A549 (cell line): ENCODE results near the gene LAT. TPM values are rescaled to one million over a fixed set of nuclear protein-coding genes. Genes with fewer than 3 reads are reported as not detected.
"Not testable (repeated sequence)": the region's sequence is repeated elsewhere in the genome, so short reads cannot be mapped to it uniquely, and the experiment has no call there.

ENCODE experiments used
- ATAC-seq, 2 experiments: fragments of 200-7000 bp in 1 of 2; fragments of >200 bp in 1 of 2; cut with Nextera tagmentation in 1 of 2; cut with Tn5 transposase in 1 of 2; 3 replicates each; pipeline versions ENCODE4 v1.8.0 to v1.9.1; 2018 to 2020; ENCODE audit warnings: mild to moderate bottlenecking in 1 of 2, moderate library complexity in 1 of 2
- CTCF ChIA-PET: fragments of 300-600 bp; sonication (Branson Sonifier 250); formaldehyde crosslinking; extraction: SDS; loops from one replicate; lab custom pipeline; 2021; ENCODE audit warnings: antibody characterized with exemption, inconsistent platforms; lab: Yijun Ruan, JAX
- POLR2A ChIA-PET: fragments of 350-600 bp; formaldehyde crosslinking; extraction: SDS; loops from one replicate; lab custom pipeline; 2021; ENCODE audit warnings: antibody characterized with exemption, inconsistent platforms; lab: Yijun Ruan, JAX
- DNase-seq, 2 experiments: peaks; one replicate each; pipeline versions ENCODE4 v3.0.0 to v3.0.0-alpha.2; 2011 to 2016; ENCODE audit warnings: low read depth in 1 of 2, low spot score in 1 of 2
- FAIRE-seq: peaks from 2 replicates; lab custom pipeline; 2011; peaks lifted over from hg19 to GRCh38; lab: Jason Lieb, UNC
- H3K27ac ChIP-seq, 2 experiments: fragments of >200 bp; sonication (Bioruptor Twin); formaldehyde crosslinking; 3 replicates each; pipeline ENCODE4 v1.5.1; 2016 to 2017
- H3K4me1 ChIP-seq: fragments of >200 bp; sonication (Bioruptor Twin); formaldehyde crosslinking; 3 replicates; pipeline ENCODE4 v1.6.1; 2016
- H3K4me2 ChIP-seq: fragments of >200 bp; sonication (Bioruptor Twin); formaldehyde crosslinking; 3 replicates; pipeline ENCODE4 v1.6.1; 2016
- H3K4me3 ChIP-seq: fragments of >200 bp; sonication (Bioruptor Twin); formaldehyde crosslinking; 3 replicates; pipeline ENCODE4 v1.5.1; 2016
- H3K9me3 ChIP-seq: fragments of >200 bp; sonication (Bioruptor Twin); formaldehyde crosslinking; 3 replicates; pipeline ENCODE4 v1.6.1; 2016
- CTCF ChIP-seq: fragments of >200 bp; sonication (Bioruptor Twin); formaldehyde crosslinking; IDR thresholded peaks from 3 replicates; pipeline ENCODE4 v1.5.1; 2016
- E2F6 ChIP-seq: IDR thresholded peaks from 2 replicates; pipeline ENCODE4 v1.6.1; 2012; ENCODE audit warnings: low read depth, borderline replicate concordance
- ELK1 ChIP-seq: fragments of 150-350 bp; IDR thresholded peaks from 2 replicates; pipeline ENCODE4 v1.6.1; 2014; ENCODE audit warnings: low read depth, mild to moderate bottlenecking, low read length
- ESRRA ChIP-seq: fragments of 150-350 bp; IDR thresholded peaks from 2 replicates; pipeline ENCODE4 v1.6.1; 2014; ENCODE audit warnings: mild to moderate bottlenecking, low read length, borderline replicate concordance
- FOSL2 ChIP-seq, 2 experiments: fragments of 450-650 bp in 1 of 2; fragments of >200 bp in 1 of 2; sonication (Bioruptor Twin) in 1 of 2; formaldehyde crosslinking; IDR thresholded peaks; 2 replicates each; pipeline versions ENCODE4 v1.5.0 to v1.6.1; 2016 to 2020; ENCODE audit warnings: mild to moderate bottlenecking in 1 of 2, moderate library complexity in 1 of 2
- FOXS1 ChIP-seq: fragments of 250-450 bp; sonication (Bioruptor Pico); IDR thresholded peaks from 2 replicates; pipeline ENCODE4 v1.5.0; 2020; ENCODE audit warnings: mild to moderate bottlenecking, moderate library complexity
- GATA3 ChIP-seq: IDR thresholded peaks from 2 replicates; pipeline ENCODE4 v1.6.1; 2012; ENCODE audit warnings: borderline replicate concordance
- JUN ChIP-seq, 2 experiments: fragments of >200 bp; sonication (Bioruptor Twin); formaldehyde crosslinking; IDR thresholded peaks; 2 replicates in 1 of 2; 3 replicates in 1 of 2; pipeline ENCODE4 v1.6.1; 2016 to 2017
- JUNB ChIP-seq: fragments of >200 bp; sonication (Bioruptor Twin); formaldehyde crosslinking; IDR thresholded peaks from 2 replicates; pipeline ENCODE4 v1.6.1; 2016
- MYC ChIP-seq: IDR thresholded peaks from 2 replicates; pipeline ENCODE4 v1.6.1; 2012; ENCODE audit warnings: mild to moderate bottlenecking, inconsistent platforms, low read length, improper control_type of control experiment, borderline replicate concordance
- POLR2AphosphoS2 ChIP-seq: conservative IDR thresholded peaks from 2 replicates; pipeline ENCODE4 v1.6.1; 2012; ENCODE audit warnings: low read length, improper control_type of control experiment, inconsistent platforms
- RAD21 ChIP-seq, 2 experiments: fragments of >200 bp in 1 of 2; sonication (Bioruptor Twin) in 1 of 2; formaldehyde crosslinking in 1 of 2; IDR thresholded peaks in 1 of 2; conservative IDR thresholded peaks in 1 of 2; 2 replicates in 1 of 2; 3 replicates in 1 of 2; pipeline ENCODE4 v1.6.1; 2012 to 2018; ENCODE audit warnings: inconsistent platforms in 1 of 2
- RCOR1 ChIP-seq: fragments of 150-350 bp; IDR thresholded peaks from 2 replicates; pipeline ENCODE4 v1.6.1; 2014; ENCODE audit warnings: antibody characterized with exemption, low read length, low read depth
- WGBS: methylation state at CpG from one replicate; pipeline ENCODE4 v1.1.6; 2017; ENCODE audit errors: missing lambda C conversion rate; 5-methylcytosine and 5-hydroxymethylcytosine counted together
- polyA plus RNA-seq, 4 experiments: library from polyadenylated mRNA; depleted of rRNA in 3 of 4; stranded (reverse); fragments of >200 nt; fragmentation: RNase III in 1 of 4; extraction: RNeasy Plus Mini Kit Qiagen cat#74134 plus additional on column Dnase treatment in 1 of 4; gene quantifications; 2 replicates in 3 of 4; 3 replicates in 1 of 4; pipeline ENCODE4 v1.2.3, GENCODE V29; 2011 to 2017
- TF ChIP-seq, protein P1 (sequence below): fragments of 250-450 bp; sonication (Bioruptor Pico); IDR thresholded peaks from 2 replicates; pipeline ENCODE4 v1.5.0; 2020; ENCODE audit warnings: low read depth, mild to moderate bottlenecking, moderate library complexity
- TF ChIP-seq, protein P2 (sequence below): fragments of >200 bp; sonication (Bioruptor Twin); formaldehyde crosslinking; IDR thresholded peaks from 3 replicates; pipeline ENCODE4 v1.6.1; 2016

Gene LAT
- polyA plus RNA-seq, 2 of the 4 experiments (the other 2 are of a cell fraction): 0.85 to 3.3 TPM

- 47% methylated on average over 11 of the region's 30 CpGs for WGBS
- ChIA-PET POLR2A (no interaction called here), CTCF (interaction anchor here (0.6 to 0.7 kb wide), 2 partner anchors 23 to 31 kb away, joined by 3 to 4 read pairs; no protein-coding TSS in a partner anchor)
- H3K9me3 ChIP-seq: no peaks in the 10 kb centered on the region
- TF ChIP-seq GATA3: no peak
- no peak for TF ChIP-seq ESRRA
- TF ChIP-seq E2F6: no peak
- TF ChIP-seq, protein P1, sequence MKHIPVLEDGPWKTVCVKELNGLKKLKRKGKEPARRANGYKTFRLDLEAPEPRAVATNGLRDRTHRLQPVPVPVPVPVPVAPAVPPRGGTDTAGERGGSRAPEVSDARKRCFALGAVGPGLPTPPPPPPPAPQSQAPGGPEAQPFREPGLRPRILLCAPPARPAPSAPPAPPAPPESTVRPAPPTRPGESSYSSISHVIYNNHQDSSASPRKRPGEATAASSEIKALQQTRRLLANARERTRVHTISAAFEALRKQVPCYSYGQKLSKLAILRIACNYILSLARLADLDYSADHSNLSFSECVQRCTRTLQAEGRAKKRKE (CRISPR knock-in tag): no peak
- TF ChIP-seq MYC: no peak
- TF ChIP-seq POLR2AphosphoS2: no peak
- TF ChIP-seq ELK1: no peak
- TF ChIP-seq JUN (IDR thresholded peaks at IDR 0.05): no peak
- TF ChIP-seq, protein P2, sequence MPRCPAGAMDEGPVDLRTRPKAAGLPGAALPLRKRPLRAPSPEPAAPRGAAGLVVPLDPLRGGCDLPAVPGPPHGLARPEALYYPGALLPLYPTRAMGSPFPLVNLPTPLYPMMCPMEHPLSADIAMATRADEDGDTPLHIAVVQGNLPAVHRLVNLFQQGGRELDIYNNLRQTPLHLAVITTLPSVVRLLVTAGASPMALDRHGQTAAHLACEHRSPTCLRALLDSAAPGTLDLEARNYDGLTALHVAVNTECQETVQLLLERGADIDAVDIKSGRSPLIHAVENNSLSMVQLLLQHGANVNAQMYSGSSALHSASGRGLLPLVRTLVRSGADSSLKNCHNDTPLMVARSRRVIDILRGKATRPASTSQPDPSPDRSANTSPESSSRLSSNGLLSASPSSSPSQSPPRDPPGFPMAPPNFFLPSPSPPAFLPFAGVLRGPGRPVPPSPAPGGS: no peak
- TF ChIP-seq RCOR1: no peak
- no peak for TF ChIP-seq RAD21 (conservative IDR thresholded peaks at IDR 0.05 in 1 of 2, IDR thresholded peaks at IDR 0.05 in 1 of 2)
- TF ChIP-seq JUNB: no peak
- H3K4me3 ChIP-seq: peak overlapping the region; percentile 65
- ATAC-seq (peak; percentile 36 to 41; a peak in 5 of 6 replicates), FAIRE-seq (no peak), DNase-seq (no peak)
- peaks cover 9% of the 10 kb centered on the region; the same call in 2 of the 3 replicates for H3K4me1 ChIP-seq
- H3K27ac ChIP-seq: peak overlapping the region; percentile 87 to 88
- H3K4me2 ChIP-seq: peak overlapping the region; percentile 73
Observed at GRCh38 chr16:28975158-28975599, 9.7 kb upstream of the LAT start.

- TF ChIP-seq FOXS1 (no peak), RAD21 (conservative IDR thresholded peaks at IDR 0.05 in 1 of 2, IDR thresholded peaks at IDR 0.05 in 1 of 2) (peak; percentile 14 to 33; a peak in 1 of 5 replicates), CTCF (peak; percentile 47), FOSL2 (IDR thresholded peaks at IDR 0.05) (no peak), FOSL2 (CRISPR knock-in tag; IDR thresholded peaks at IDR 0.05) (no peak)
- H3K4me2 ChIP-seq: no peak overlapping the region
- peaks cover 9% of the 10 kb centered on the region; the same call in 2 of the 3 replicates for H3K4me1 ChIP-seq
- ATAC-seq: no peak
- 75% methylated on average over 11 of the region's 11 CpGs for WGBS
- H3K27ac ChIP-seq: no peak overlapping the region
- H3K4me3 ChIP-seq: no peak overlapping the region
- H3K9me3 ChIP-seq: no peaks in the 10 kb centered on the region
- ChIA-PET POLR2A (interaction anchor here (0.6 kb wide), 1 partner anchor 119 kb away, joined by 3 read pairs; no protein-coding TSS in a partner anchor), CTCF (interaction anchor here (0.7 to 3.8 kb wide), 12 partner anchors 9 to 97 kb away, joined by 3 to 43 read pairs (median 4); no protein-coding TSS in a partner anchor)
- no peak for FAIRE-seq
- peak in 1 of 2 experiments; percentile 25 for DNase-seq
Observed at GRCh38 chr16:28977703-28978662, 6.9 kb upstream of the LAT start.

- H3K27ac ChIP-seq, H3K4me2 ChIP-seq, ATAC-seq, H3K9me3 ChIP-seq, H3K4me3 ChIP-seq, FAIRE-seq, DNase-seq, POLR2A ChIA-PET: not testable (repeated sequence)
- WGBS: 82% methylated on average over 7 of the region's 7 CpGs
- CTCF ChIA-PET: interaction anchor here (0.7 to 3.8 kb wide), 4 partner anchors 14 to 670 kb away, joined by 3 to 13 read pairs (median 4); no protein-coding TSS in a partner anchor
- peaks cover 21% of the 10 kb centered on the region; the same call in 2 of the 3 replicates for H3K4me1 ChIP-seq
Observed at GRCh38 chr16:28980330-28980729, 4.5 kb upstream of the LAT start.
